Endodermal cell (in vitro differentiated cells): Measurements from ENCODE around the gene ACVR1C. TPM values are rescaled to one million over a fixed set of nuclear protein-coding genes. Genes with fewer than 3 reads are reported as not detected.
"Not testable (repeated sequence)": the region's sequence is repeated elsewhere in the genome, so short reads cannot be mapped to it uniquely, and the experiment has no call there.

Experiments
- DNase-seq: peaks from one replicate; pipeline ENCODE4 v3.0.0-alpha.2; 2017
- H3K27ac ChIP-seq: 2 replicates; pipeline ENCODE4 v1.5.1; 2013; ENCODE audit warnings: mild to moderate bottlenecking, low read depth, low read length, moderate library complexity
- H3K27me3 ChIP-seq: 2 replicates; pipeline ENCODE4 v1.6.1; 2013; ENCODE audit warnings: mild to moderate bottlenecking, low read length, moderate library complexity; ENCODE audit not compliant: insufficient read depth, control insufficient read depth, poor library complexity, severe bottlenecking
- H3K36me3 ChIP-seq: 2 replicates; pipeline ENCODE4 v1.7.0; 2013; ENCODE audit warnings: mild to moderate bottlenecking, low read length, moderate library complexity; ENCODE audit not compliant: control insufficient read depth, insufficient read depth
- H3K4me1 ChIP-seq: one replicate; pipeline ENCODE4 v1.7.0; 2013; ENCODE audit warnings: low read length; ENCODE audit not compliant: control insufficient read depth, insufficient read depth
- H3K4me3 ChIP-seq: 2 replicates; pipeline ENCODE4 v1.5.1; 2013; ENCODE audit warnings: mild to moderate bottlenecking, low read length, moderate library complexity
- H3K9ac ChIP-seq: 2 replicates; pipeline ENCODE4 v1.6.1; 2013; ENCODE audit warnings: mild to moderate bottlenecking, low read length, moderate library complexity; ENCODE audit not compliant: poor library complexity, severe bottlenecking; ENCODE audit errors: extremely low read depth
- H3K9me3 ChIP-seq: 2 replicates; pipeline ENCODE4 v1.6.1; 2013; ENCODE audit warnings: mild to moderate bottlenecking, low read length, moderate library complexity; ENCODE audit not compliant: control insufficient read depth
- H3K27ac Mint-ChIP-seq: 2 replicates; pipeline ENCODE4 v1.8.0; 2020; ENCODE audit warnings: mixed read lengths
- H3K27me3 Mint-ChIP-seq: 2 replicates; pipeline ENCODE4 v1.8.0; 2021; ENCODE audit warnings: mild to moderate bottlenecking, mixed read lengths; ENCODE audit not compliant: insufficient read depth
- H3K36me3 Mint-ChIP-seq: 2 replicates; pipeline ENCODE4 v1.8.0; 2020; ENCODE audit warnings: low read depth, mixed read lengths
- H3K4me1 Mint-ChIP-seq: 2 replicates; pipeline ENCODE4 v1.8.0; 2020; ENCODE audit warnings: mixed read lengths
- H3K4me3 Mint-ChIP-seq: 2 replicates; pipeline ENCODE4 v1.8.0; 2020; ENCODE audit warnings: mild to moderate bottlenecking, moderate library complexity, mixed read lengths
- H3K9me3 Mint-ChIP-seq: 2 replicates; pipeline ENCODE4 v1.8.0; 2020; ENCODE audit warnings: mild to moderate bottlenecking, mixed read lengths
- CTCF ChIP-seq: fragments of 200-600 bp; sonication (generic); conservative IDR thresholded peaks from 2 replicates; pipeline ENCODE4 v1.5.0; 2021; ENCODE audit warnings: antibody characterized with exemption, mild to moderate bottlenecking
- WGBS, 2 experiments: methylation state at CpG; one replicate each; pipeline versions ENCODE4 v1.1.5 to v1.1.7; 2013; ENCODE audit warnings: missing lambda C conversion rate in 2 of 2, mixed read lengths in 1 of 2; ENCODE audit not compliant: insufficient coverage in 1 of 2, insufficient read length in 1 of 2; 5-methylcytosine and 5-hydroxymethylcytosine counted together
- total RNA-seq, 2 donors: library from RNA; stranded (reverse); fragmentation: NEBNext Ultra II Directional in 1 of 2; extraction: Animal tissue kit (Norgen Biotek cat#: 25700) in 1 of 2; gene quantifications; 2 replicates in 1 of 2; 3 replicates in 1 of 2; pipeline ENCODE4 v1.2.1, GENCODE V29; 2021

The ACVR1C gene
- total RNA-seq, 2 donors from 2014 or later, result 0.59 to 0.69 TPM

GRCh38 chr2:157587576-157587975 lies 41.1 kb downstream of the ACVR1C start:
- H3K9me3 Mint-ChIP-seq, result no peaks in the 10 kb centered on the region
- WGBS, 2 experiments, result 50% methylated on average over 1 of the region's 1 CpG; no CpG with 5 or more reads in 1 of the 2 experiments
- H3K27ac ChIP-seq, result no peak overlapping the region
- H3K4me1 ChIP-seq, result no peaks in the 10 kb centered on the region
- H3K4me1 Mint-ChIP-seq, result no peaks in the 10 kb centered on the region
- H3K36me3 Mint-ChIP-seq, result no peaks in the 10 kb centered on the region
- no peak overlapping the region for H3K27ac Mint-ChIP-seq
- no peak for TF ChIP-seq CTCF
- no peaks in the 10 kb centered on the region for H3K36me3 ChIP-seq
- H3K4me3 ChIP-seq, result no peak overlapping the region
- DNase-seq, result no peak
- no peaks in the 10 kb centered on the region for H3K27me3 Mint-ChIP-seq
- H3K27me3 ChIP-seq, result no peaks in the 10 kb centered on the region
- H3K9ac ChIP-seq, result no peak overlapping the region
- no peaks in the 10 kb centered on the region for H3K9me3 ChIP-seq
- H3K4me3 Mint-ChIP-seq, result no peak overlapping the region

GRCh38 chr2:157574165-157574564 lies 54.5 kb downstream of the ACVR1C start:
- H3K36me3 Mint-ChIP-seq, result no peaks in the 10 kb centered on the region
- H3K9me3 ChIP-seq, result no peaks in the 10 kb centered on the region
- no peak overlapping the region for H3K4me3 ChIP-seq
- H3K9me3 Mint-ChIP-seq, result no peaks in the 10 kb centered on the region
- H3K27ac ChIP-seq, result no peak overlapping the region
- no peaks in the 10 kb centered on the region for H3K4me1 ChIP-seq
- H3K36me3 ChIP-seq, result no peaks in the 10 kb centered on the region
- H3K27me3 Mint-ChIP-seq, result no peaks in the 10 kb centered on the region
- DNase-seq, result no peak
- no peaks in the 10 kb centered on the region for H3K4me1 Mint-ChIP-seq
- no peak overlapping the region for H3K9ac ChIP-seq
- H3K27ac Mint-ChIP-seq, result no peak overlapping the region
- TF ChIP-seq CTCF, result no peak
- no peak overlapping the region for H3K4me3 Mint-ChIP-seq
- H3K27me3 ChIP-seq, result no peaks in the 10 kb centered on the region

DNA sequence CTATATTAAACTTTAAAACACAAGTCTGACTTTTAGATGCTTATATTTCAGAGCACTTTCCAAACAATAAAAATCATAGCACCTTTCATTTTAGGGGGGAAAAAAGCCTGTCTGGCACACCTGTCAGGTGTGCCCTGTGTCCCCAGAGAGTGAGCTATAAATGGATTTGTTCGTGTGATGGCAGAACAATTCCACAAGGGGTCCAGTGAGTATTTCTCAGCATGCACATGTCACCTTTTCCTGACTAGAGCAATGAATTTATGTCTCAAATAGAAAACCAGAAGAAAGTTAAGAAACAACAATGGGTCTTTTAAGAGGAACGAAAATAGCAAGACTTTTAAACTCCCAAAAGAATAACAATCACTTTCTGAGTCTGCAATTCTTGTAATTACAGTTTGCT lies 55.9 kb downstream of the ACVR1C start:
- Histone ChIP-seq H3K27ac (no peak overlapping the region), H3K4me3 (no peak overlapping the region), H3K4me1 (no peaks in the 10 kb centered on the region), H3K36me3 (no peaks in the 10 kb centered on the region), H3K27me3 (no peaks in the 10 kb centered on the region), H3K9me3 (no peaks in the 10 kb centered on the region), H3K9ac (no peak overlapping the region)
- WGBS, 2 experiments, result 91 to 100% methylated on average over 2 of the region's 2 CpGs
- Mint-ChIP-seq H3K27me3 (no peaks in the 10 kb centered on the region), H3K4me1 (no peaks in the 10 kb centered on the region), H3K9me3 (no peaks in the 10 kb centered on the region), H3K27ac (no peak overlapping the region), H3K4me3 (no peak overlapping the region), H3K36me3 (no peaks in the 10 kb centered on the region)
- no peak for DNase-seq
- peak; percentile 62 for TF ChIP-seq CTCF

GRCh38 chr2:157566623-157567022 lies 62.0 kb downstream of the ACVR1C start:
- H3K27me3 Mint-ChIP-seq, H3K4me3 Mint-ChIP-seq, DNase-seq, H3K27ac ChIP-seq, H3K4me1 ChIP-seq, H3K9me3 ChIP-seq, H3K36me3 Mint-ChIP-seq, H3K27ac Mint-ChIP-seq, H3K36me3 ChIP-seq, H3K27me3 ChIP-seq, H3K4me1 Mint-ChIP-seq, H3K9ac ChIP-seq, H3K4me3 ChIP-seq: not testable (repeated sequence)
- H3K9me3 Mint-ChIP-seq, result peaks cover 22% of the 10 kb centered on the region
- 43% methylated on average over 12 of the region's 15 CpGs; no CpG with 5 or more reads in 1 of the 2 experiments for WGBS, 2 experiments

DNA sequence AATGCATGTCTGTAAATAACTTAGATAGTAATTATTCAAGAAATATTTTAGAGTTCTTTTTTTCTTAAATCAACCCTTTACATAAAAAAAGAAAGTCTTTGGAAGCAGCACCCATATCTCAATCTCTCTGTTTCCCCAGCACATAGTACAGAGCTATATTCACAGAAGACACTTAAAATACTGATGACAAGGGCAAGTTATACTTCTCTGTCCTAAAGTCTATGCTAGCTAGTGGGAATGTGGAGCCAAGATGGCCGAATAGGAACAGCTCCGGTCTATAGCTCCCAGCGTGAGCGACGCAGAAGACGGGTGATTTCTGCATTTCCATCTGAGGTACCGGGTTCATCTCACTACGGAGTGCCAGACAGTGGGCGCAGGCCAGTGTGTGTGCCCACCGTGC lies 62.6 kb downstream of the ACVR1C start:
- not testable (repeated sequence) for H3K4me3 Mint-ChIP-seq, H3K4me1 ChIP-seq, H3K27ac ChIP-seq, H3K27me3 Mint-ChIP-seq, H3K4me3 ChIP-seq, DNase-seq, H3K9ac ChIP-seq, H3K36me3 Mint-ChIP-seq, H3K36me3 ChIP-seq, H3K9me3 ChIP-seq, H3K4me1 Mint-ChIP-seq, H3K27me3 ChIP-seq
- Mint-ChIP-seq H3K9me3 (peaks cover 22% of the 10 kb centered on the region), H3K27ac (peak overlapping the region; percentile 75)
- WGBS, 2 experiments, result 92 to 96% methylated on average over 5 to 10 of the region's 10 CpGs
